WTC11 (cell line): ENCODE measurements around the gene TXNDC2. TPM values are rescaled to one million over a fixed set of nuclear protein-coding genes. Genes with fewer than 3 reads are reported as not detected.
"Not testable (repeated sequence)": the region's sequence is repeated elsewhere in the genome, so short reads cannot be mapped to it uniquely, and the experiment has no call there.

Experiments
- ATAC-seq: fragments of 200-7000 bp; cut with Tn5 transposase; 2 replicates; pipeline ENCODE4 v1.10.0; 2021; ENCODE audit warnings: mild to moderate bottlenecking, moderate library complexity
- CTCF ChIA-PET: fragments of 300-600 bp; sonication (Branson Sonifier 250); formaldehyde crosslinking; loops from one replicate; lab custom pipeline; 2021; ENCODE audit warnings: antibody characterized with exemption; lab: Charles Lee
- POLR2A ChIA-PET: fragments of 350-600 bp; sonication (Branson Sonifier 250); formaldehyde crosslinking; loops from one replicate; lab custom pipeline; 2021; ENCODE audit warnings: antibody characterized with exemption; lab: Charles Lee
- DNase-seq: peaks from one replicate; pipeline ENCODE4 v3.0.0; 2021; ENCODE audit warnings: low spot score
- H3K27ac Mint-ChIP-seq: 2 replicates; pipeline ENCODE4 v1.8.0; 2021; ENCODE audit warnings: mixed read lengths
- H3K27me3 Mint-ChIP-seq: 2 replicates; pipeline ENCODE4 v1.8.0; 2021; ENCODE audit warnings: low read depth, mild to moderate bottlenecking, moderate library complexity, mixed read lengths
- H3K36me3 Mint-ChIP-seq: 2 replicates; pipeline ENCODE4 v1.8.0; 2021; ENCODE audit warnings: mixed read lengths
- H3K4me1 Mint-ChIP-seq: 2 replicates; pipeline ENCODE4 v1.8.0; 2022; ENCODE audit warnings: mixed read lengths
- H3K4me3 Mint-ChIP-seq: 2 replicates; pipeline ENCODE4 v1.8.0; 2021; ENCODE audit warnings: mild to moderate bottlenecking, moderate library complexity, mixed read lengths
- H3K9me3 Mint-ChIP-seq: 2 replicates; pipeline ENCODE4 v1.8.0; 2021; ENCODE audit warnings: mixed read lengths
- FOXP1 ChIP-seq: sonication (generic); formaldehyde crosslinking; IDR thresholded peaks from 2 replicates; pipeline ENCODE4 v1.8.0; 2022; ENCODE audit warnings: missing genetic modification reagents, mild to moderate bottlenecking, moderate library complexity, borderline replicate concordance
- IRF2 ChIP-seq: sonication (generic); formaldehyde crosslinking; IDR thresholded peaks from 2 replicates; pipeline ENCODE4 v1.8.0; 2022; ENCODE audit warnings: low read depth, missing genetic modification reagents, borderline replicate concordance
- JAZF1 ChIP-seq: fragments of 250-450 bp; sonication (Bioruptor Pico); IDR thresholded peaks from 2 replicates; pipeline ENCODE4 v1.9.0; 2021; ENCODE audit warnings: moderate library complexity, mild to moderate bottlenecking, inconsistent platforms
- MYBL2 ChIP-seq: sonication (generic); formaldehyde crosslinking; IDR thresholded peaks from 2 replicates; pipeline ENCODE4 v1.8.1; 2023; ENCODE audit warnings: mild to moderate bottlenecking, moderate library complexity, missing genetic modification reagents
- TCF7 ChIP-seq: sonication (generic); formaldehyde crosslinking; IDR thresholded peaks from 2 replicates; pipeline ENCODE4 v1.8.0; 2022; ENCODE audit warnings: mild to moderate bottlenecking, low read depth, missing genetic modification reagents, moderate library complexity
- ZNF263 ChIP-seq: sonication (generic); formaldehyde crosslinking; IDR thresholded peaks from 2 replicates; pipeline ENCODE4 v1.8.1; 2022; ENCODE audit warnings: low read depth, mild to moderate bottlenecking, moderate library complexity, missing genetic modification reagents
- total RNA-seq: library from RNA; stranded (reverse); gene quantifications from 3 replicates; pipeline ENCODE4 v1.2.3, GENCODE V29; 2021
- TF ChIP-seq, protein P1 (sequence below): sonication (generic); formaldehyde crosslinking; IDR thresholded peaks from 2 replicates; pipeline ENCODE4 v1.8.1; 2023; ENCODE audit warnings: mild to moderate bottlenecking, moderate library complexity, missing genetic modification reagents
- TF ChIP-seq, protein P2 (sequence below): fragments of 250-450 bp; sonication (Bioruptor Pico); IDR thresholded peaks from 2 replicates; pipeline ENCODE4 v2.1.2; 2022; ENCODE audit warnings: mild to moderate bottlenecking, moderate library complexity
- TF ChIP-seq, protein P3 (sequence below): sonication (generic); formaldehyde crosslinking; IDR thresholded peaks from 2 replicates; pipeline ENCODE4 v1.8.1; 2023; ENCODE audit warnings: mild to moderate bottlenecking, missing genetic modification reagents
- TF ChIP-seq, protein P4 (sequence below): fragments of 250-450 bp; sonication (Bioruptor Pico); IDR thresholded peaks from 2 replicates; pipeline ENCODE4 v1.9.0; 2021; ENCODE audit warnings: moderate library complexity, mild to moderate bottlenecking, inconsistent platforms, borderline replicate concordance
- TF ChIP-seq, protein P5 (sequence below): sonication (generic); formaldehyde crosslinking; IDR thresholded peaks from 2 replicates; pipeline ENCODE4 v1.8.1; 2023; ENCODE audit warnings: mild to moderate bottlenecking, missing genetic modification reagents
- TF ChIP-seq, protein P6 (sequence below): sonication (generic); formaldehyde crosslinking; IDR thresholded peaks from 2 replicates; pipeline ENCODE4 v1.8.1; 2022; ENCODE audit warnings: mild to moderate bottlenecking, missing genetic modification reagents, moderate library complexity, borderline replicate concordance

TXNDC2 gene
- total RNA-seq, 1 experiment from 2014 or later = 0.26 TPM

DNA sequence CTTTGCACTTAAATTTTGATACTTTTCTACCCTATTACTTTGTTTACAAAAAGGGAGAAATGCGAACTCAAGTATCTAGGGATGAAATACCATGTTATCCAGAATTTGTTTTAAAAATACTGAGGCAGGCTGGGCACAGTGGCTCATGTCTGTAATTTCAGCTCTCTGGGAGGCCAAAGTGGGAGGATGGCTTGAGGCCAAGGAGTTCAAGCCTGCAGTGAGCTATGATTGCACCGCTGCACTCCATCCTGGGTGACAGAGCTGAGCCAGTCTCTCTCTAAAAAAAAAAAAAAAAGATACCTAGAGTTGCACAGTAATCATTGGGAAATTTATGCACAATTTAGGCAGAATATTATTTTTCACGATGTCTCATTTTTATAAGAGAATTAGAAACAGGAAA lies 15.6 kb downstream of the TXNDC2 start:
- no peaks in the 10 kb centered on the region; the same call in 1 of the 2 replicates for H3K27me3 Mint-ChIP-seq
- POLR2A ChIA-PET = no interaction called here
- peaks cover 20% of the 10 kb centered on the region for H3K4me1 Mint-ChIP-seq
- no peak overlapping the region for H3K27ac Mint-ChIP-seq
- CTCF ChIA-PET = no interaction called here
- TF ChIP-seq TCF7 (no peak), MYBL2 (CRISPR knock-in tag) (no peak), ZNF263 (CRISPR knock-in tag) (no peak), IRF2 (CRISPR knock-in tag) (no peak), FOXP1 (CRISPR knock-in tag) (no peak)
- TF ChIP-seq, protein P1, sequence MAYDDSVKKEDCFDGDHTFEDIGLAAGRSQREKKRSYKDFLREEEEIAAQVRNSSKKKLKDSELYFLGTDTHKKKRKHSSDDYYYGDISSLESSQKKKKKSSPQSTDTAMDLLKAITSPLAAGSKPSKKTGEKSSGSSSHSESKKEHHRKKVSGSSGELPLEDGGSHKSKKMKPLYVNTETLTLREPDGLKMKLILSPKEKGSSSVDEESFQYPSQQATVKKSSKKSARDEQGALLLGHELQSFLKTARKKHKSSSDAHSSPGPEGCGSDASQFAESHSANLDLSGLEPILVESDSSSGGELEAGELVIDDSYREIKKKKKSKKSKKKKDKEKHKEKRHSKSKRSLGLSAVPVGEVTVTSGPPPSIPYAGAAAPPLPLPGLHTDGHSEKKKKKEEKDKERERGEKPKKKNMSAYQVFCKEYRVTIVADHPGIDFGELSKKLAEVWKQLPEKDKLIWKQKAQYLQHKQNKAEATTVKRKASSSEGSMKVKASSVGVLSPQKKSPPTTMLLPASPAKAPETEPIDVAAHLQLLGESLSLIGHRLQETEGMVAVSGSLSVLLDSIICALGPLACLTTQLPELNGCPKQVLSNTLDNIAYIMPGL (CRISPR knock-in tag) = no peak
- TF ChIP-seq, protein P2, sequence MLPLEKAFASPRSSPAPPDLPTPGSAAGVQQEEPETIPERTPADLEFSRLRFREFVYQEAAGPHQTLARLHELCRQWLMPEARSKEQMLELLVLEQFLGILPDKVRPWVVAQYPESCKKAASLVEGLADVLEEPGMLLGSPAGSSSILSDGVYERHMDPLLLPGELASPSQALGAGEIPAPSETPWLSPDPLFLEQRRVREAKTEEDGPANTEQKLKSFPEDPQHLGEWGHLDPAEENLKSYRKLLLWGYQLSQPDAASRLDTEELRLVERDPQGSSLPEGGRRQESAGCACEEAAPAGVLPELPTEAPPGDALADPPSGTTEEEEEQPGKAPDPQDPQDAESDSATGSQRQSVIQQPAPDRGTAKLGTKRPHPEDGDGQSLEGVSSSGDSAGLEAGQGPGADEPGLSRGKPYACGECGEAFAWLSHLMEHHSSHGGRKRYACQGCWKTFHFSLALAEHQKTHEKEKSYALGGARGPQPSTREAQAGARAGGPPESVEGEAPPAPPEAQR (CRISPR knock-in tag) = no peak
- TF ChIP-seq, protein P3, sequence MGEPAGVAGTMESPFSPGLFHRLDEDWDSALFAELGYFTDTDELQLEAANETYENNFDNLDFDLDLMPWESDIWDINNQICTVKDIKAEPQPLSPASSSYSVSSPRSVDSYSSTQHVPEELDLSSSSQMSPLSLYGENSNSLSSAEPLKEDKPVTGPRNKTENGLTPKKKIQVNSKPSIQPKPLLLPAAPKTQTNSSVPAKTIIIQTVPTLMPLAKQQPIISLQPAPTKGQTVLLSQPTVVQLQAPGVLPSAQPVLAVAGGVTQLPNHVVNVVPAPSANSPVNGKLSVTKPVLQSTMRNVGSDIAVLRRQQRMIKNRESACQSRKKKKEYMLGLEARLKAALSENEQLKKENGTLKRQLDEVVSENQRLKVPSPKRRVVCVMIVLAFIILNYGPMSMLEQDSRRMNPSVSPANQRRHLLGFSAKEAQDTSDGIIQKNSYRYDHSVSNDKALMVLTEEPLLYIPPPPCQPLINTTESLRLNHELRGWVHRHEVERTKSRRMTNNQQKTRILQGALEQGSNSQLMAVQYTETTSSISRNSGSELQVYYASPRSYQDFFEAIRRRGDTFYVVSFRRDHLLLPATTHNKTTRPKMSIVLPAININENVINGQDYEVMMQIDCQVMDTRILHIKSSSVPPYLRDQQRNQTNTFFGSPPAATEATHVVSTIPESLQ (CRISPR knock-in tag) = no peak
- TF ChIP-seq, protein P4, sequence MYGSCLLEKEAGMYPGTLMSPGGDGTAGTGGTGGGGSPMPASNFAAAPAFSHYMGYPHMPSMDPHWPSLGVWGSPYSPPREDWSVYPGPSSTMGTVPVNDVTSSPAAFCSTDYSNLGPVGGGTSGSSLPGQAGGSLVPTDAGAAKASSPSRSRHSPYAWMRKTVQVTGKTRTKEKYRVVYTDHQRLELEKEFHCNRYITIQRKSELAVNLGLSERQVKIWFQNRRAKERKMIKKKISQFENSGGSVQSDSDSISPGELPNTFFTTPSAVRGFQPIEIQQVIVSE = no peak
- no peak for ATAC-seq
- no peaks in the 10 kb centered on the region for H3K9me3 Mint-ChIP-seq
- H3K4me3 Mint-ChIP-seq = no peak overlapping the region
- no peak for DNase-seq
- no peaks in the 10 kb centered on the region for H3K36me3 Mint-ChIP-seq

DNA sequence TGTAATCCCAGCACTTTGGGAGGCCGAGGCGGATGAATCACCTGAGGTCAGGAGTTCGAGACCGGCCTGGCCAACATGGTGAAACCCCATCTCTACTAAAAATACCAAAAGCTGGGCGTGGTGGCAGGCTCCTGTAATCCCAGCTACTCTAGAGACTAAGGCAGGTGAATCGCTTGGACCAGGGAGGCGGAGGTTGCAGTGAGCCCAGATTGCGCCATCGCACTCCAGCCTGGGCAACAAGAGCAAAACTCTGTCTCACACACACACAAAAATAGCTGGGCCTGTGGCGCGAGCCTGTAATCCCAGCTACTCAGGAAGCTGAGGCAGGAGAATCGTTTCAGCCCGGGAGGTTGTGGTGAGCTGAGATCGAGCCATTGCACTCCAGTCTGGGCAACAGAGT lies 16.5 kb downstream of the TXNDC2 start:
- H3K36me3 Mint-ChIP-seq, H3K4me3 Mint-ChIP-seq, POLR2A ChIA-PET, H3K9me3 Mint-ChIP-seq, ATAC-seq, H3K27me3 Mint-ChIP-seq, CTCF ChIA-PET, DNase-seq, H3K27ac Mint-ChIP-seq: not testable (repeated sequence)
- H3K4me1 Mint-ChIP-seq = peaks cover 20% of the 10 kb centered on the region

DNA sequence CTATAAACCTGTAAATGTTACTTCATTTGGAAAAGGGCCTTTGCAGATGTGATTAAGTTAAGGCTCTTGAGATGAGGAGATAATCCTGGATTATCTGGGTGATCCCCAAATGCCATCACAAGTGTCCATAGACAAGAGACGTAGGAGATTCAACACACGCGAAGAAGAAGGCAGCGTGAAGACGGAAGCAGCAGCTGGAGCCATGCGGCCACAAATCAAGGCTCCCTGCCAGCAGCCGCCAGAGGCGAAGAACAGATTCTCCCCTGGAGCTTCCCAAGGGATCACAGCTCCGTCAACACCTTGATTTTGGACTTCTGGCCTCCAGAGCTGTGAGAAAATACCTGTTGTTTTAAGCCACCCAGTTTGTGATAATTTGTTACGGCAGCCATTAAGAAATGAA lies 17.1 kb downstream of the TXNDC2 start:
- no peak overlapping the region for H3K27ac Mint-ChIP-seq
- no peak for ATAC-seq
- TF ChIP-seq, protein P5, sequence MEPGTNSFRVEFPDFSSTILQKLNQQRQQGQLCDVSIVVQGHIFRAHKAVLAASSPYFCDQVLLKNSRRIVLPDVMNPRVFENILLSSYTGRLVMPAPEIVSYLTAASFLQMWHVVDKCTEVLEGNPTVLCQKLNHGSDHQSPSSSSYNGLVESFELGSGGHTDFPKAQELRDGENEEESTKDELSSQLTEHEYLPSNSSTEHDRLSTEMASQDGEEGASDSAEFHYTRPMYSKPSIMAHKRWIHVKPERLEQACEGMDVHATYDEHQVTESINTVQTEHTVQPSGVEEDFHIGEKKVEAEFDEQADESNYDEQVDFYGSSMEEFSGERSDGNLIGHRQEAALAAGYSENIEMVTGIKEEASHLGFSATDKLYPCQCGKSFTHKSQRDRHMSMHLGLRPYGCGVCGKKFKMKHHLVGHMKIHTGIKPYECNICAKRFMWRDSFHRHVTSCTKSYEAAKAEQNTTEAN (CRISPR knock-in tag) = no peak
- TF ChIP-seq, protein P6, sequence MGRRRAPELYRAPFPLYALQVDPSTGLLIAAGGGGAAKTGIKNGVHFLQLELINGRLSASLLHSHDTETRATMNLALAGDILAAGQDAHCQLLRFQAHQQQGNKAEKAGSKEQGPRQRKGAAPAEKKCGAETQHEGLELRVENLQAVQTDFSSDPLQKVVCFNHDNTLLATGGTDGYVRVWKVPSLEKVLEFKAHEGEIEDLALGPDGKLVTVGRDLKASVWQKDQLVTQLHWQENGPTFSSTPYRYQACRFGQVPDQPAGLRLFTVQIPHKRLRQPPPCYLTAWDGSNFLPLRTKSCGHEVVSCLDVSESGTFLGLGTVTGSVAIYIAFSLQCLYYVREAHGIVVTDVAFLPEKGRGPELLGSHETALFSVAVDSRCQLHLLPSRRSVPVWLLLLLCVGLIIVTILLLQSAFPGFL = no peak
- no peak for TF ChIP-seq JAZF1 (CRISPR knock-in tag)
- TF ChIP-seq, all 79 proteins: peak for 0
- H3K27me3 Mint-ChIP-seq = no peaks in the 10 kb centered on the region; the same call in 1 of the 2 replicates
- H3K4me3 Mint-ChIP-seq = no peak overlapping the region
- POLR2A ChIA-PET = no interaction called here
- DNase-seq = no peak
- no peaks in the 10 kb centered on the region for H3K36me3 Mint-ChIP-seq
- no peaks in the 10 kb centered on the region for H3K9me3 Mint-ChIP-seq
- peaks cover 20% of the 10 kb centered on the region for H3K4me1 Mint-ChIP-seq
- CTCF ChIA-PET = no interaction called here
